ENCODE measurements around the gene OR2G3.

Gene OR2G3

DNA sequence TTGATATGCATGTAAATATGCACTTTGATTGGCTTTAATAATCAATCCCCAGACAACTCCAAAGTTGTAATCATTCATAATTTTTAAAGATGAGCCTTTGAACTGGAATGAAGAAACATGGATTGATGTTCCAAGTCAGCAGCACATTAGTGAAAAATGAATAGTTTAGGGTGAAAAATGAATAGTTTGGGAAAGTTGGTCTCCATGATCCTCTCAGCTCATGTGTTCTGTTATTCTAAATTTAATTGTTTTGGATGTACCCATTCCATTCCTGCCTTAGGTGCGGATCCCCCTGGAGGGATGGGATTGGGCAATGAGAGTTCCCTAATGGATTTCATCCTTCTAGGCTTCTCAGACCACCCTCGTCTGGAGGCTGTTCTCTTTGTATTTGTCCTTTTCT is at the start of gene OR2G3:
Gene OR2G3, plus strand, starts transcription at position 301 of the 400 bp plus-strand sequence. Its CDS starts 0 bp downstream, at position 301.
- no peak for DNase-seq

DNA sequence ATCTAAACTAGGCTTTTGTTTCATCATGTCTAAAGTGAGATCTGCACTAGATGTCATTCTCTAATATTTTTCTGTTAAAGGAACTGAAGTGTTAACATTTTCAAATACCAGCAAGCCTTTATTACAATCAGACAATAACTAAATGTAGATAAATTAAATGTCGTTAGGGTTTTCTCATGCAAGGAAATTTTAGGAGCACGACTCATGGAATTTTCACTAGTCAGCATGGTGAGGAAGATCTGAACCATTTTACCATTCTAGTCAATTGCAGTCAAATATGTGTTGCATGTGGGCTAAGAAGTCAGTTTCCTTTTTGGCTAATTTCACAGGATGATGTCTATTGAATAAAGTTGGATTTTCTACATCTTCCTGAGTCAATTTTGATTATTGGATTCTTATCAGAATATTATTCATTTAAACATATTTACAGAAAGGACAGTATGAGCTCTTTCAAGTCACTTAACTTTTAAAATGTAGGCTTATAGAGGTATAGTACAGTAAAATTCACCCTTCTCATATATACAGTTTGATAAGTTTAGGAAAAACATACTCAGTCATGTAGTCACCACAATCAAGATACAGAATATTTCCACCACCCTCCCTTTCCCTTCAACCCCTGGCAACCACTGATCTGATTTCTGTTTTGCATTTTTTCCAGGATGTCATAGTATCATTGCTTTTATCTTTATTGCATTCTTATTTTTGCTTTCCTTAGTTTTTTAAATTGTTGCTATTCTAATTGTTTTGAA is 47.3 kb upstream of the OR2G3 start:
- no peak for DNase-seq

DNA sequence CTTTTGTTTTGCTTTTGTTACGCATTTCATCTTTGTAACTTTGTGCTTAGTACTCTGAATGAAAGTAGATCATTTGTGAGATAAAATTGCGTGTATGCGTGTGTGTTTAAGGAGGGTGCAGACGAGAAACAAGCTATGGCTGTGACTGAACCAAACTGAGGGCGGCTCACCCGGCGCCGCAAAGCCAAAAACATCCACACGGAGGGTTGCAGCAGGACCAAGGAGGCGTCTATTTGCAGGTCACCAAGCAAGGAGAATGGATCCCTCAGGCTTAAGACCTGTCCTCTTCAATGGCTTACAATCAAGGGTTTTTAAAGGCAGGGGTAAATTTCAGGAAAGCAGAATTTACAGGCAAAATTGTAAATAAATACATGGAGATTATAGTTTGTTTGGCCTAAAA is 43.7 kb upstream of the OR2G3 start:
- no peak for DNase-seq

DNA sequence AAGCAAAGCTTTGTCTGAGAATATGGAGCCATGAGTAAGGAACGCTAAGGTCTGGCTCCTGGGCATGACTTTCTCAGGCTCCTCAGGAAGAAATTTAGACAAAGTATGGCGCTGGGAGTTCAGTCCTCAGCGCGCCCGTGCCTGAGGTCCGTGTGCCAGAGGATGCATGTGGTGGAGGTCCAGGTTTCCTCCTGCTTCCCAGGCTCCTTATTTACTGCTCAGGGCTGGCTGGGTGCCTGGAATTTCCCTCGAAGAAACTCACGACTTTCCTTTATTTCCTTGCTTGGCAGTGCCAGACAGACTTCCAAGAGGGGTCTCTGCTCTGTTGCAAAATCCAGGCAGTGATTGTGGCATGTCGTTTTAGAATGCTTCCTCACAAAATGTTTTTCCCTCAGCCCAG is 43.2 kb upstream of the OR2G3 start:
- no peak for DNase-seq

DNA sequence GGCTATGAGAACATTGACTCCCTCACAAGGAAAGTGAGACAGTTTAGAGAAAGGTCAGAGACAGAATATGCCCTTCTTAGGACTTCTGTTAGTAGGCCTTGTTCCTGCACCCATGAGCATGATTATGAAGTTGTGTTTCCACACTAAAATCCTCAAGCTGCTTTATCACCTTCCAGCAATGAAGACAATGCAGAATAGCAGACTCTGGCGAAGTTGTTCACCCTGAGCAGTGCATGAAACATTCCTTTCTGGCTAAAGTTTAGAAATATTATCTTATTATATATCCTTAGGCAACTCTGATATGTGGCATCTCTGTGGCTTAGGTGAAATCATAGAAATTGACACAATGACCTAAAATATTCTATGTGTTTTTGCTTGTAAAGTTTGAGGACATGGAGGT is 31.1 kb upstream of the OR2G3 start:
- no peak for DNase-seq

DNA sequence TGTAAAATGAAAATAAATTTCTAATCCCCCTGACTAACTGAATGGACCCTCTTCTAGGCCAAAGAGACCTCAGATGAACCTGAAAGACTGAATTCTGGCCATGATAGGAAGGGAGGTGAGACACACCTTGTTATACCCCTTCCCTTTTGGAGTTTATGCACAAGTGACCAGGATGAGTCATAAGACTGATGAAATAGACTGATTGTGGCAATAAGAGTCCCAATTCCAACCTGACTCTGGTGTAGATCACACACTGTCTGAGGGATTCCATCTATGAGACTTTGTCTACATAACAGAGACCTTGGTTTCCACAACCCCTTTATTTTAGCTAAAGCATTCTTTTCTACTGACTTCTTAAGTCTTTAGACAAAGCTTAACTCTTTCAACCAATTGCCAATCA is 30.7 kb upstream of the OR2G3 start:
- no peak for DNase-seq

DNA sequence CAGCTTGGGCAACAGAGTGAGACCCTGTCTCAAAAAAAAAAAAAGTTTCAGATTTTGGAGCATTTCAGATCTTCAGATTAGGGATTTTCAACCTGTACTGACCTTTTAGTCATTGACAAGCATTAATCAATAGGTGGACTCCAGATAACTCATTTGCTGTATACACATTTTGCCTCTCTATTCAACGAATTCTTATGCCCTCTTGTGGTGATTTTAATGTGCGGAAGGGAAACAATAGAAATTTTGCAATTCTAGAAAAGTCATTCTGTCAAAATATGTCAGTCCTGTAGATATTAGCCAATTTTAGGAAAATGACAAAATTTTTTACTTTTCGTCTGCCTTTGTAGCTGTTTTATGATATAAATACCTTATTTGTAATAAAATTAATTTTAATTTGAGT is 28.9 kb upstream of the OR2G3 start:
- no peak for DNase-seq

DNA sequence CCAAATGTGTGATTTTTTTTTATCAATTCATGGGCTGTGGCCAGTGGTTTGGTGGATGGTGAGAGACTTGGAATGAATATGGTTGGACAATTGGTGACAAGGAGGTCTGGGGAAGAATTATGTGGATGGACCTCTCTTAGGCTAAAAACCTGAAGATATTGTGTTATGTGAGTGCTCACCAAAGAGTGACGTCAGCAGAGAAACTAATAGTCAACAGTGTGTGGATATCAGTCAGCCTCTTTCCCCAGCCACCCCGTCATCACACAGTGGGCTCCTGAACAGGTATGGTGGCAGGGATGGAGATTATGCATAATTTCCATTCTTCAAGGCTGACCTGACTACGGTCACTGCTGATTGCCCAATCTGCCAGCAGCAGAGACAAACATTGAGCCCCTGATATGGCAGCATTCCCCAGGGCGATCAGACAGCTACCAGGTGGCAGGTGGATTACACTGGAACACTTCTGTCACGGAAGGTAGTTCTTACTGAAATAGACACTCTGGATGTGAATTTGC is 26.4 kb upstream of the OR2G3 start:
- no peak for DNase-seq

DNA sequence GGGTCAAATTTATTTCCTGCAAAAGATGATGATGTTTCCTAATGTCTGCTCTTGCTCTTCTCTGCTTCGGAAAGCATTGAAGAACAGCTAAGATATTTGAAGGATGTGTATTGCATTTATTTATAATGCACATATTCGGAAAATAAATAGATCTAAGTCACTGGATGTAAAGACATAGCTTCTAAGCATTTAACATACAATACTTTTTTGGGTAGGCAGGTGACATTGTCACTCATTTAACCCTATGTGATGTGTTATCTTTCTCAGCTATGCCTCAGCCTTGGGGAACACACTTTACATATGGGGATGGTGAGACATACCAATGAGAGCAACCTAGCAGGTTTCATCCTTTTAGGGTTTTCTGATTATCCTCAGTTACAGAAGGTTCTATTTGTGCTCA is 17.3 kb upstream of the OR2G3 start, which contains the start of gene OR2G2:
Gene OR2G2, plus strand, starts transcription at position 301 of the 400 bp plus-strand sequence. Its CDS starts 0 bp downstream, at position 301.
- no peak for DNase-seq

DNA sequence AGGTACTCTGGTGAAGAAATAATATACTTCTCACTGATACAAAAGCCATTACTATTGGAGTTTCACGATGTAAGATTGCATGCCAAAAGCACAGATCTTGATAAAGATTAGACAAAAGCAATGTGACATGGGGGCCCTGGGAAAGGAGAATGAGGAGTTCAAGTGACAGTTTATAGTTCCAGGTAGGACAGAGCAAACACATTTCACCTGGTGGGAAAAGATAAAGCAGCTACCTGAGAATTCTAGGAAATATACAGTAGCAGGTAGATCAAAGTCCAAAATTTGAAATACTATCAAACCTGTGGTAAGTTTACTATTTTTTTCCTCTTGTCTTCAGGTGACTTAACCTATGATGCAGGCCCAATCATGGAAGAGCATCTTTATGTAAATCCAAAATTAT is 8.0 kb downstream of the OR2G3 start:
- DNase-seq: no peak

DNA sequence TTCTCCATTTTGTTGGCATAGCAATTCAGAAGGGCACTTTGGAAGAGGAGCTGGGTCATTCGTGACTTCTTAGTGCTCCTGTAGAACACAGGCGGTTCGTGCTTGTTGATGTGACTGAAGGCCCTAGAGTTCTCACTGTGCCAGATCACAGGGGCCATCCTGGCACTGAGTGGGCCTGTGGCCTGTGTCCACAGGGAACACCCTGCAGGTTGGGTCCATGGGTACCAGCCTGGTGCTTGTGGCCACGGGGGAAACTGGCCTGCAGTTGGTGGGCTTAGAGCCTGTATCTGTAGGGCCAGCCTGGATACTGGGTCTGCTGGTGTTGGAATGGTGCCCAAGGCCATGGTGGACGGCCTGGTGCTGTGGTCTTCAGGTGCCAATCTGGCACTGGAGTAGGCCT is 9.2 kb downstream of the OR2G3 start:
- DNase-seq: no peak

DNA sequence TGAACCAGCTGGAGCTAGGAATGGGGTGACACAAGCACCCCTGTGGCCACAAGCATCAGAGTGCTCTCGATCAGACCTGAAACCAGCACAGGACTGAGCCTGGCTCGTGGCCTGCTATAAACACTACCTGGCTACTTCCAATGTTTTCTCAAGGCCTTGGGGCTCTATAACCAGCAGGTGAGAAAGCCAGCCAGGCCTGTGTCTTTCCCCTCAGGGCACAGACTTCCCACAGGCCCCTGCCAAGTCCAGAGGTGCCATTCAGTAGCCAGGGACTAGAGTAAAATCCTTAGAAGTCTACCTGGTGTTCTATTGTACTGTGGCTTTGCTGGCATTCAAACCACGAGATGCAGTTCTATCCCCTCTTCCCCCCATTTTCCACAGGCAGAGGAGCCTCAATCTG is 22.6 kb downstream of the OR2G3 start:
- DNase-seq: no peak

DNA sequence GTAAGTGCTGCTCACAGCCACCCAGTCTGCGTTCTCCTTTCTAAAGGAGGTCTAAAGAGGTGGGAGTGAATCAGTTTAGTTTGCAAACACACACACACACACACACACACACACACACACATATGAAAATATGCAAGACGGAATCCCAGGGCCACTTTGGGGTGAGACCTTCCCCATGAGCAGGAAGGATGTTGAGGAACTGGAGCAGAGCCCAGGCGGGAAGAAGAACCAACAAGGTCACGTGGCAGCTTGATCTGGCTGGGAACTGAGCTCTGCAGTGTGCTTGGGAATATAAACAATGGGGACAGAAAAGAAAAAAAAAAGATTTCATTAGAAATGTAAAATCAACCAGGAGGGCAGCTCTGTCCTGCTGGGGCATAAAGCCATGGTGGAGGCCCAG is 32.6 kb downstream of the OR2G3 start:
- DNase-seq: no peak

DNA sequence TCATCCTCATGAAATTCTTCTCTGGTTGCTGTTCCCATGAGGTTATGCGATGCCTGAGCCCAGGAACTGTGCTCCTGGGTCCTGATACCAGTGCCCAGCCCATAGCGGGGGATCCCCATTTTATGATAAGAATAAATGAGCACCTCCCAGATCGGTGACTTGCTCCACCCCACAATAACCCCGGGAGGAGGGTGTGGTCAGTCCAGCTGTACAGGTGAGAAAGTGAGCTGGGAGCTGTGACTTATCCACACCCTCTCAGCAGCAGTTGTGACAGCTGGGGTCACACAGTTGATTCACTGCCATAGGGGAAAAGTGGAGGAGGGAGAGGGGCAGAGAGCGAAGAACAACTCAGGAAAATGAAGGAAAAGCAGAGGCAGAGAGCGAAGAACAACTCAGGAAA is 33.4 kb downstream of the OR2G3 start:
- no peak for DNase-seq

DNA sequence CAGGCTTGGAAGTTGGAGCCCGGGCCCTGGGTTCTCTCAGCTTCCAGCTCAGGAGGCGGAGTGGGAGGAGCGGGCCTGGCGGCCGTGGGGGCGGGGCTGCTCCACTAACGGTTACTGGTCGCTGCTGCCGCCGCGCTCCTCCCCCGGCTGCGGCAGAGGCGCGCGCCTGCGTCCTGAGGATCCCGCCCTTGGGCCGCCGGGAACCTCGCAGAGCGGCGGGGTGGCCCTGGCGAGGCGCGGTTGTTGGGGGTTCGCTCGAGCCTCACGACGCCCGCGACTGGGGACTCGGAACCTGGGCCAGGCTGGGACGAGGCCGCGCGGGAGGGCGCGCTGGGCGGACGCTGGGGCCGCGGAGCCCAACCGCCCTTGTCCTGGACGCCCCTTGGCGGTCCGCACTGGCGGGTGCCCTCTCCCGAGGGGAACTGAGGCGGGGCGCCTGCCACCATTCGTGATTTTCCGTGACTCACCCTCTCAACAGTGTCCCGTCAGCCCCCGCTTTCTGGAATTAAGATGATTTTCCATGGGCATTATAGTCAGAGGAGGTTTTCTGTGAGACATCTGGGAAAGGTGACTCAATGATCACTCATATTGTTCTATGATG is 34.1 kb downstream of the OR2G3 start:
- no peak for DNase-seq

DNA sequence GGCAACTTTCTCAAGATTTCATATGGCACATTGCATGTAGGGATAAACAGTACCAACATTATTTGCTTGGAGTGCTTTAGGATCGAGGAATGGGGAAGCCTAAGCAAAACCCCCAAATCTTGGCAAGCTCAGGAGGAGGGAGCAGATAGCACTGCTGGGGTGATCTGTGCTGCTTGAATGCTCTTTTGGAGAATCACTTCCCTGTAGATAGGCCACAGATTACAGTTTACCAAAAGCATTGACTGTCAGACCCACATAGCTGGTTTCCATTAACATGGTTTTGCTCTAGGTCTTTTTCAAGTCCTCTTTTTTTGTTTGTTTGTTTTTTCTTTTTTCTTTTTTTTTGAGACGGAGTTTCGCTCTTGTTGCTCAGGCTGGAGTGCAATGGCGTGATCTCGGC is 37.4 kb downstream of the OR2G3 start:
- no peak for DNase-seq

DNA sequence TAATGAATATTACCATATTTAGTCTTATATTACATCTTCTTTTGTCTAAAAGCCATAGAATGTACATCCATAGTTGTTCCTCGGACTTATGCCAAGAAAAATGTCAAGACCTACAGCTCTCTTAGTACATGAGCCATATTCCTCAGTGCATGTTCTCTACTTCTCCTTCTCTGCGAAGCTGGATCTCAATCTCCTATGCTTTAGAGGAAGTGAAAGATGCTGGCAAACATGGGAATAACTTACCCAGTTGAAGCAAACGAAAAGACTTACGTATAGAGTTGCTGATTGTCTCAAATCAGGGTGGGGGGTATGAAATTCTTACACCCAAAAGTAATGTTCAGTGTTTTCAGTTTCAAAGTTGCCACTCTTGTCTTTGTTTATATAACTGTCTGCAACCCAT is 41.5 kb downstream of the OR2G3 start:
- no peak for DNase-seq

DNA sequence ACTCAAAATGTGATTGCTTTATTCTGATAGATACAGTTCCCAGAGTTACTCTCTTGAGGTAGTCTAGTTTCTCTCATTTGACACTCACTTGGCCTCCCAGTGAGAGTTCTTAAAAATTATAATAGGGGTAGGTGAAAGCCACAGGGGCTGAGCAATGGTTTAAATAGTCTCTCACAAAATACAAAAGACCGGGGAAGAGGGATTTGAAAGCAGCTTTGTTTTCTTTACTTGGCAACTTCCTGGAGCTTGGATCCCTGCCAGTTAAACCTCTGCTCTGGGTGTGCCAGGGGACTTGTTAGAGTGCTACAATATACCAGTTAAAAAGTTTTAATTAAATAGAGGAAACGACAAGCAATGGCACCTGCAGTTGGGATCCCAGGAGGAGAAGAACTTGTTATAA is 42.5 kb downstream of the OR2G3 start:
- no peak for DNase-seq

DNA sequence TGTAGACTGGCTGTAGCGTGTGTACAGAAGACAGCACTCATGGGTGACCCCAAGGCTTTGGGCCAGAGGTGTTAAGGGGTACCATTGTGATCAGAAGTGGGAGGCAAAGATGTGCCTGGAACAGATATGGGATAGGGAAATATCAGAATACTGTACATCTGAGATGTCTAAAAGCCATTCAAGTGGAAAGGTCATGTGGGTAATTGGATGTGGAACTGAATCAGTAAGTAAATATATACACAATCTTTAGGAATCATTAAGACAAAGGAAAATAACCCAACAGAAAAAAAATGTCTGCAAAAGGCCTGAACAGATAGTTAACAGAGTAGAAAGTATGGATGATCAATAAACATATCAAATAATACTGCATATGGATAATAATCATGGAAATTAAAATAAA is 47.7 kb downstream of the OR2G3 start:
- no peak for DNase-seq
